ENCODE results near the gene KCTD6. TPM values are rescaled to one million over a fixed set of nuclear protein-coding genes. Genes with fewer than 3 reads are reported as not detected.

KCTD6 gene
- total RNA-seq, 1 donor from 2014 or later: 3.9 TPM

GRCh38 chr3:58480309-58480708 is 11.6 kb upstream of the KCTD6 start:
- TF ChIP-seq CTCF (IDR thresholded peaks at IDR 0.05; ENCODE audit: insufficient read depth, low read length, severe bottlenecking): no peak
- FAIRE-seq: no peak
- DNase-seq (ENCODE audit: low read depth): no peak
- Histone ChIP-seq H3K4me3 (ENCODE audit: low read depth, low read length) (no peak overlapping the region), H3K36me3 (ENCODE audit: control insufficient read depth, insufficient read depth, low read length) (no peaks in the 10 kb centered on the region), H3K27me3 (ENCODE audit: control insufficient read depth, insufficient read depth, low read length) (no peaks in the 10 kb centered on the region)

DNA sequence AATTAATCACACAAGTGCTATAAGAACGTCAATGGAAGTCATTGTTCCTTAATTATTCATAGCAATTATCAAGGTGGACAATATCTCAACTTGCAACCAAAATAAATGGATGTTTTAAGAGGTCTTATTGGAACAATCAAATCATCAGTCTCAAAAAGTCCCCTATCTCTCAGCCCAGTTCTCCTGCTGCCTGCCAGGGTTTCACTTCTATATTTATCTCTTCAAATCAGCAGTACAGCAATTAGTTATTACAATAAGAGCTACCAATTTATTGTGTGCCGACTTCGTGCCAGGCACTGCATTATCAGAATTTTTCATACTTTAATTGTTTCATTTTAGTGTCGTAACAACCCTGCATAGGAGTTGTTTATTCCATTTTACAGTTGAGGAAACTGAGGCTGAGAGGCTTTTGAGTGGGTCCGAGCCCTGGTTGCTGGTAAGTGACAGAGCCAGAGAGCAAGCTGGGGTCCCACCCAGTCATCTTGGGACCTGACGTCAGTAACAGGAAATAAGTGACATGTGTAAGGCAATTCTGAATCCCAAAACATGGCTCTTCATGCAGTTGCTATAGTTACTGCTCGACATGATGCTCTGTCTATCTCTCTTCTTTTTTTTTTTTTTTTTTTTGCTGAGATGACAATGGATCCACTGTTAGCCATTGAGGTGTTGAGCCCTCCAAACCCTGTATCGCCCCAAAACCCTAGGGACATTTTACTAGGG is 8.8 kb upstream of the KCTD6 start:
- no peaks in the 10 kb centered on the region for H3K36me3 ChIP-seq (ENCODE audit: control insufficient read depth, insufficient read depth, low read length)
- no peak for FAIRE-seq
- no peak overlapping the region for H3K4me3 ChIP-seq (ENCODE audit: low read depth, low read length)
- no peaks in the 10 kb centered on the region for H3K27me3 ChIP-seq (ENCODE audit: control insufficient read depth, insufficient read depth, low read length)
- no peak for TF ChIP-seq CTCF (IDR thresholded peaks at IDR 0.05; ENCODE audit: insufficient read depth, low read length, severe bottlenecking)
- no peak for DNase-seq (ENCODE audit: low read depth)

- Histone ChIP-seq H3K27me3 (ENCODE audit: control insufficient read depth, insufficient read depth, low read length) (no peaks in the 10 kb centered on the region), H3K4me3 (ENCODE audit: low read depth, low read length) (no peak overlapping the region), H3K36me3 (ENCODE audit: control insufficient read depth, insufficient read depth, low read length) (no peaks in the 10 kb centered on the region)
- no peak for DNase-seq (ENCODE audit: low read depth)
- TF ChIP-seq CTCF (IDR thresholded peaks at IDR 0.05; ENCODE audit: insufficient read depth, low read length, severe bottlenecking): no peak
- FAIRE-seq: no peak
Observed at GRCh38 chr3:58484045-58484721, 7.7 kb upstream of the KCTD6 start.

DNA sequence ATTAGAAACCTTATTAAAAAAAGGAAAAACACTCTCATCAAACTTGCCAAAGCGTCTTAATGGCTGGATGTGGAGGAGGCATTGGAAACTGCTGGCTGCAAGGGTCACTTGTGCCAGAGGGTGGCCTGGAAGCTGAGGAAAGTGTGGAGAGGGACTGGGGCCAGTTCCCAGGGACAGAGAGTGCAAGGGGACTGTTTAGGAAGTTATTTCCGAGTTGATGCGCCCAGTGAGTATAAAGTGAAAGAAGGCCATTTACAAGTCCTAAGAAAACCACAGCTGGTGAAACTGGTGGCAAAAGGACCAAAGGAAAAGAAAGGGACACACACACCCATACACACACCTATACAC is 7.2 kb upstream of the KCTD6 start:
- peak; percentile 40 for FAIRE-seq
- H3K4me3 ChIP-seq (ENCODE audit: low read depth, low read length): no peak overlapping the region
- no peak for TF ChIP-seq CTCF (IDR thresholded peaks at IDR 0.05; ENCODE audit: insufficient read depth, low read length, severe bottlenecking)

DNA sequence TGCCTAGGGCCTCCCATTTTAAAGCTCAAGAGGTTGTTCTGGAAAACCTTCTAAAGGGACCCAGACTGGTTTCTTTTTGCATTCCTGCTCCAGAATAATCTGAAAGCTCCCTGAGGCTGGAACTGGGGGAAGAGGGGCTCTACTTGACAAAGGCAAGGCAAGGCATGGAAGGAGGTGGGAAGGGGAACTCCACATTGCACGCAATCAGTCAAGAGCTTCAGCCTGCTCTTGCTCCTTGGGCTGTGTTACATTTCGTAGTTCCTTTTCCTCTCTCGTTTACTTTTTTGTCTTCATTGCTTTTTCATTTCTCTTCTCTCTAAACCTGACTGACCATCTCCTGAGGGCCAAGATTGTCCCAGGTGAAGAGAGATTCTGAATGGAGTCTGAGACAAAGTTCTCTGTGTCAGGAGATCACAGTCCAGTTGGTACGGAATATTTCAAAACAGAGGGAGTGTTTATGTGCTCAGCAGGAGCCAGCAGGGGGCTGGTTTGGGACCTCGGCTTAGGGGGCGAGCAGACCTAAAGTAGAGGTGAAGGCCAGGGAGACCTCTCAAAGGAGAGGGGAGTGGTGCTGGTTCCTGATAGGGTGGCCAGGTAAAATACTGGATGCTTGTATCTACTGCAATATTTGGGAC is 6.0 kb upstream of the KCTD6 start:
- TF ChIP-seq CTCF (IDR thresholded peaks at IDR 0.05; ENCODE audit: insufficient read depth, low read length, severe bottlenecking): no peak
- DNase-seq (ENCODE audit: low read depth): no peak
- Histone ChIP-seq H3K36me3 (ENCODE audit: control insufficient read depth, insufficient read depth, low read length) (no peaks in the 10 kb centered on the region), H3K4me3 (ENCODE audit: low read depth, low read length) (no peak overlapping the region), H3K27me3 (ENCODE audit: control insufficient read depth, insufficient read depth, low read length) (no peaks in the 10 kb centered on the region)
- no peak for FAIRE-seq

More for the DNA sequence above, 7.2 kb upstream of the KCTD6 start:
- no peaks in the 10 kb centered on the region for H3K27me3 ChIP-seq (ENCODE audit: control insufficient read depth, insufficient read depth, low read length)
- no peaks in the 10 kb centered on the region for H3K36me3 ChIP-seq (ENCODE audit: control insufficient read depth, insufficient read depth, low read length)
- no peak for DNase-seq (ENCODE audit: low read depth)

All from bronchial epithelial cell (primary cell).